ENCODE measurements around the gene CREG2.

CREG2 gene, protein sequence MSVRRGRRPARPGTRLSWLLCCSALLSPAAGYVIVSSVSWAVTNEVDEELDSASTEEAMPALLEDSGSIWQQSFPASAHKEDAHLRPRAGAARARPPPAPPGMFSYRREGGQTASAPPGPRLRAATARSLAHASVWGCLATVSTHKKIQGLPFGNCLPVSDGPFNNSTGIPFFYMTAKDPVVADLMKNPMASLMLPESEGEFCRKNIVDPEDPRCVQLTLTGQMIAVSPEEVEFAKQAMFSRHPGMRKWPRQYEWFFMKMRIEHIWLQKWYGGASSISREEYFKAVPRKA

GRCh38 chr2:101387151-101387834 is at the start of gene CREG2:
TSS of gene CREG2 (minus strand) at chr2:101387503. CDS start at chr2:101387457, 46 bp downstream.
- no peak for FAIRE-seq
- TF ChIP-seq CTCF (IDR thresholded peaks at IDR 0.05; ENCODE audit: insufficient read depth, missing control alignments), result peak; percentile 29
- DNase-seq (ENCODE audit: insufficient read length, low spot score), result peak; percentile 65

DNA sequence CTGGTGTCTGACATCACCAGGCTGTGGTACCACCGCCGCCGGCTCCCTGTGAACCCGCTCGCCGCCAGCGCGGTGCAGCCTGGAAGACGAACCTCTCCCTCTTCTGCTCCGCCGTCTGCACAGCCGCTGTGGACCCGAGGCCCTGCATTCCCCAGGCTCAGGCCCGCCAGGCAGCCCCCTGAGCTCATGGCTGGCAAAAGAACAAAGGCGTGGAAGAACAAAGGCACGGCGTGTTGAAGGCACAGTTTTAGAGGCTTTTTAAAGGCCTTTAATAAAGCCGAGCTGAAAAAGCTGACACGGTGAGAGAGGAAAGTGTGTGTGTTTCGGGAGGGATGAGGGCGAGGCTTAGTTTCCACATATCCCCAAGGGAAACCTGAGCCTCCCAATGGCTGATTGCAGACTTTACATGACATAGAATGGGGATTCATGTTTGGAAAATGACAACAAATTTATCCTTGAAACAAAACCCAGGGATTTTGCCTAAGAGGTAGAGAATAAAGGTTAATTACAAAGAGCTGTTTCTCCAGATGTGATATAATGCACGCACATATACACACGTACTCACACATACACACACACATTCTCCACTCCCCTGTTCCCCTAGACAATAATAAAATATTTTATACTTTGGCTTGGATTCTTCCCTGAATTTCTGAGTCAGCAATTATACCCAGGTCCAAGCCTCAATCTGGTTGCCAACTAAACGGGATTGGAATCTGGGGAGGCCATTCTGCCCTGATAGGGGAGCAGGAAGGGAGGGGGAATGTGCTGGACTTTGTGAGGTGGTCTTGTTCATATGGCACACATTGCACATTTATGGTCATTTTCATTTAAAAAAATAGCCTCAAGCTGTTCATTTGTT is 47.9 kb upstream of the CREG2 start:
- no peak for TF ChIP-seq CTCF (IDR thresholded peaks at IDR 0.05; ENCODE audit: insufficient read depth, missing control alignments)
- FAIRE-seq (no peak), DNase-seq (ENCODE audit: insufficient read length, low spot score) (no peak)

- DNase-seq (ENCODE audit: insufficient read length, low spot score) (no peak), FAIRE-seq (no peak)
- TF ChIP-seq CTCF (IDR thresholded peaks at IDR 0.05; ENCODE audit: insufficient read depth, missing control alignments), result no peak
Observed at GRCh38 chr2:101433465-101433864, 46.2 kb upstream of the CREG2 start.

DNA sequence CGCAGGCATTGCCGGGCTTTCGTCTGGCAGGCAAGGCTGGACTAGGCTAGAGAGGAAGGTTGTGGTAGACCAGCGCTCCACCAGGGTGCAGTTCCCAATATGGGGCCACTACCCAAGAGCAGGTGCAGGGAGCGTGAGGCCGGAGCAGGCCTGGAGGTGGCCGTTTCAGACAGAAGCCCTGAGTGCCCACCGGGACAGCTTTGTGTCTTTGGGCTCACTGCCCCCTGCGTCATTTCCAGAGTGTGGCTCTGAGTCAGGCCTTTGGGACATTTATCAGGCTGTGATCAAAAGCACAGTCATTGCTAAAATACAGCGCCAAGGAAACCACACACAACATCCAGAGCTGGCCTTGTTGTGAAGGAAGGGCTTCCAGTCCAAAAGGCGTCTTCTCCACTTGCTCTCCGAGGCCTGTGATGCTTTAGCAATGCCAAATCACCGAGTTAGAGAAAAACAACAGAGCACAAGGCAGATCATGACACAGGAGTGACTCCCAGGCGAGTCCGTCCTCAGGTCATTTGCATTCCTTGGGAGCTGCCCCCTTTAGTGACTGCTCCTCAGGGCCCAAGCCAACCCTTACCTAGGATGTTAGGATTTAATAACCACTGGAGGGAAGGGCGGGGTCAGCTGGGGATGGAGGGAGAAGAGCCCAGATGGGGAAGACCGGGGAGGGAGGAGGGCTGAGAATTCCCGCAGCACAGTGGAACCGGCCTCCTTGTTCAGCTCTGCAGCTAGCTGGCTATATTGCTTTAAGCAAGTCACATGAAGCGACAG is 45.3 kb upstream of the CREG2 start:
- DNase-seq (ENCODE audit: insufficient read length, low spot score) (no peak), FAIRE-seq (no peak)
- TF ChIP-seq CTCF (IDR thresholded peaks at IDR 0.05; ENCODE audit: insufficient read depth, missing control alignments), result no peak

GRCh38 chr2:101431486-101431885 is 44.2 kb upstream of the CREG2 start:
- no peak for TF ChIP-seq CTCF (IDR thresholded peaks at IDR 0.05; ENCODE audit: insufficient read depth, missing control alignments)
- no peak for DNase-seq (ENCODE audit: insufficient read length, low spot score)
- FAIRE-seq, result no peak

- no peak for DNase-seq (ENCODE audit: insufficient read length, low spot score)
- no peak for FAIRE-seq
Observed at GRCh38 chr2:101430156-101430555, 42.9 kb upstream of the CREG2 start.

More at GRCh38 chr2:101430156-101430555, 42.9 kb upstream of the CREG2 start:
- no peak for TF ChIP-seq CTCF (IDR thresholded peaks at IDR 0.05; ENCODE audit: insufficient read depth, missing control alignments)

Data from D721Med (cell line).